Colonic mucosa (tissue), 4 donors: ENCODE measurements around the gene CDK6. TPM values are rescaled to one million over a fixed set of nuclear protein-coding genes. Genes with fewer than 3 reads are reported as not detected.

ENCODE experiments used
- DNase-seq: peaks from one replicate; pipeline ENCODE4 v3.0.0-alpha.2; 2020
- H3K27ac ChIP-seq: fragments of 200-600 bp; one replicate; pipeline ENCODE4 v1.8.0; 2021
- H3K27me3 ChIP-seq: fragments of 200-600 bp; one replicate; pipeline ENCODE4 v1.8.0; 2021
- H3K36me3 ChIP-seq: fragments of 200-600 bp; one replicate; pipeline ENCODE4 v1.8.0; 2021
- H3K4me1 ChIP-seq: fragments of 200-600 bp; one replicate; pipeline ENCODE4 v1.8.0; 2021; ENCODE audit warnings: mild to moderate bottlenecking
- H3K4me3 ChIP-seq: fragments of 200-600 bp; one replicate; pipeline ENCODE4 v1.8.0; 2021
- H3K9ac ChIP-seq, 2 donors: one replicate each; pipeline ENCODE4 v1.7.0; 2013; ENCODE audit warnings: control low read depth in 2 of 2, low read depth in 2 of 2, low read length in 2 of 2
- H3K9me3 ChIP-seq: fragments of 200-600 bp; one replicate; pipeline ENCODE4 v1.8.0; 2021
- CTCF ChIP-seq: fragments of 200-600 bp; IDR thresholded peaks from one replicate; pipeline ENCODE4 v1.8.0; 2022; ENCODE audit warnings: antibody characterized with exemption, mild to moderate bottlenecking
- intact Hi-C: fragments of 100-400 bp; cut with DNase I; formaldehyde crosslinking; loops from one replicate; pipeline ENCODE4 v1.14.1; 2022
- total RNA-seq, 2 donors: library from RNA; stranded (reverse); fragmentation: NEBNext Ultra II Directional in 1 of 2; extraction: Animal tissue kit (Norgen Biotek cat#: 25700) in 1 of 2; gene quantifications; one replicate each; pipeline ENCODE4 v1.2.1, GENCODE V29; 2021
- donor health status: healthy.
- donor health status: DM: no; HTN: no; CAD: no.
- donor health status: DM: no; HTN: no; CAD: no.

CDK6 gene
- total RNA-seq, 2 donors from 2014 or later, result 37.1 to 55.4 TPM

- H3K9ac ChIP-seq, result no peak overlapping the region
- H3K27me3 ChIP-seq, result no peaks in the 10 kb centered on the region
- intact Hi-C loops, result no loop called here
- H3K27ac ChIP-seq, result no peak overlapping the region
- DNase-seq, result no peak
- H3K4me3 ChIP-seq, result no peak overlapping the region
- no peak for TF ChIP-seq CTCF
- no peaks in the 10 kb centered on the region for H3K4me1 ChIP-seq
- no peaks in the 10 kb centered on the region for H3K36me3 ChIP-seq
- H3K9me3 ChIP-seq, result no peaks in the 10 kb centered on the region
Observed at GRCh38 chr7:92820191-92820590, 16.2 kb downstream of the CDK6 start.

GRCh38 chr7:92817398-92817797 lies 19.0 kb downstream of the CDK6 start:
- no peaks in the 10 kb centered on the region for H3K4me1 ChIP-seq
- no peak overlapping the region for H3K9ac ChIP-seq
- H3K27me3 ChIP-seq, result no peaks in the 10 kb centered on the region
- no peak for DNase-seq
- TF ChIP-seq CTCF, result no peak
- no peak overlapping the region for H3K4me3 ChIP-seq
- H3K9me3 ChIP-seq, result no peaks in the 10 kb centered on the region
- intact Hi-C loops, result no loop called here
- H3K36me3 ChIP-seq, result no peaks in the 10 kb centered on the region
- H3K27ac ChIP-seq, result no peak overlapping the region

GRCh38 chr7:92815412-92815811 lies 21.0 kb downstream of the CDK6 start:
- Histone ChIP-seq H3K4me3 (no peak overlapping the region), H3K9me3 (no peaks in the 10 kb centered on the region), H3K27me3 (no peaks in the 10 kb centered on the region), H3K36me3 (no peaks in the 10 kb centered on the region), H3K27ac (no peak overlapping the region), H3K4me1 (peaks cover under 1% of the 10 kb centered on the region), H3K9ac (no peak overlapping the region)
- intact Hi-C loops, result no loop called here
- no peak for DNase-seq
- no peak for TF ChIP-seq CTCF

- intact Hi-C loops, result no loop called here
- H3K4me3 ChIP-seq, result no peak overlapping the region
- TF ChIP-seq CTCF, result no peak
- H3K27me3 ChIP-seq, result no peaks in the 10 kb centered on the region
- H3K9ac ChIP-seq, result no peak overlapping the region
- H3K4me1 ChIP-seq, result peaks cover 7% of the 10 kb centered on the region
- no peaks in the 10 kb centered on the region for H3K9me3 ChIP-seq
- no peak overlapping the region for H3K27ac ChIP-seq
- no peaks in the 10 kb centered on the region for H3K36me3 ChIP-seq
- no peak for DNase-seq
Observed at GRCh38 chr7:92813390-92814024, 22.9 kb downstream of the CDK6 start.

GRCh38 chr7:92811158-92811557 lies 25.2 kb downstream of the CDK6 start:
- Histone ChIP-seq H3K9me3 (no peaks in the 10 kb centered on the region), H3K27ac (no peak overlapping the region), H3K9ac (no peak overlapping the region), H3K4me3 (no peak overlapping the region), H3K27me3 (no peaks in the 10 kb centered on the region), H3K36me3 (no peaks in the 10 kb centered on the region), H3K4me1 (peaks cover 7% of the 10 kb centered on the region)
- no peak for DNase-seq
- no peak for TF ChIP-seq CTCF
- intact Hi-C loops, result no loop called here
